Psoas muscle (tissue), 8 donors: ENCODE data around the gene PAFAH2. TPM values are rescaled to one million over a fixed set of nuclear protein-coding genes. Genes with fewer than 3 reads are reported as not detected.
"Not testable (repeated sequence)": the region's sequence is repeated elsewhere in the genome, so short reads cannot be mapped to it uniquely, and the experiment has no call there.

Experiments
- ATAC-seq, 4 donors: fragments of 200-7000 bp; cut with Tn5 transposase; one replicate each; pipeline ENCODE4 v1.9.1; 2020; ENCODE audit warnings: moderate library complexity in 3 of 4, mild to moderate bottlenecking in 2 of 4
- DNase-seq, 2 donors: peaks; one replicate each; pipeline ENCODE4 v3.0.0-alpha.2; 2020
- H3K27ac ChIP-seq: fragments of 200-600 bp; one replicate; pipeline ENCODE4 v1.8.0; 2022
- H3K27me3 ChIP-seq, 3 donors: fragments of 200-600 bp in 1 of 3; one replicate each; pipeline versions ENCODE4 v1.6.1 to v1.8.0; 2013 to 2022; ENCODE audit warnings: low read length in 2 of 3, mild to moderate bottlenecking in 2 of 3, moderate library complexity in 1 of 3; ENCODE audit not compliant: insufficient read depth in 3 of 3
- H3K36me3 ChIP-seq, 2 donors: fragments of 200-600 bp in 1 of 2; one replicate each; pipeline versions ENCODE4 v1.6.1 to v1.8.0; 2013 to 2022; ENCODE audit warnings: low read depth in 1 of 2, mild to moderate bottlenecking in 1 of 2, moderate library complexity in 1 of 2; ENCODE audit not compliant: insufficient read depth in 1 of 2
- H3K4me1 ChIP-seq: fragments of 200-600 bp; one replicate; pipeline ENCODE4 v1.8.0; 2022
- H3K4me3 ChIP-seq: fragments of 200-600 bp; one replicate; pipeline ENCODE4 v1.8.0; 2022; ENCODE audit warnings: mild to moderate bottlenecking
- H3K9me3 ChIP-seq: fragments of 200-600 bp; one replicate; pipeline ENCODE4 v1.8.0; 2022
- WGBS, 3 donors: extraction: QIAGEN DNeasy Blood & Tissue Kit; methylation state at CpG; one replicate each; pipeline versions ENCODE4 v1.1.6 to v1.1.7; 2013; 5-methylcytosine and 5-hydroxymethylcytosine counted together
- intact Hi-C, 2 donors: fragments of 100-400 bp; cut with DNase I; formaldehyde crosslinking; loops; one replicate each; pipeline versions ENCODE4 v1.11.0 to v1.14.2; 2022
- polyA plus RNA-seq, 3 donors: library from polyadenylated mRNA; stranded (reverse); fragments of 200-250 nt; gene quantifications; one replicate each; pipeline ENCODE4 v1.2.3, GENCODE V29; 2013
- total RNA-seq, 4 donors: library from RNA; stranded (reverse); fragmentation: NEBNext Ultra II Directional in 2 of 4; extraction: Animal tissue kit (Norgen Biotek cat#: 25700) in 2 of 4; gene quantifications; one replicate each; pipeline versions ENCODE4 v1.2.1 to v1.2.4, GENCODE V29; 2021 to 2023
- TF ChIP-seq, protein P1 (sequence below): fragments of 200-600 bp; IDR thresholded peaks from one replicate; pipeline ENCODE4 v1.8.0; 2022; ENCODE audit warnings: antibody characterized with exemption
- donor health status: healthy with polysubstance abuse.
- donor health status: DM: no; HTN: no; CAD: no; lungs with moderate emphysema.
- donor health status: Bipolar disorder and iron deficiency.
- donor health status: healthy.
- donor health status: DM: yes; HTN: yes; CAD: no.
- donor health status: DM: no; HTN: no; CAD: no.
- donor health status: DM: no; HTN: no; CAD: no.
- donor health status: DM: yes; HTN: yes; CAD: no.

PAFAH2 gene
- total and polyA plus RNA-seq, 7 donors, result 5.1 to 30.1 (median 11.3) TPM

DNA sequence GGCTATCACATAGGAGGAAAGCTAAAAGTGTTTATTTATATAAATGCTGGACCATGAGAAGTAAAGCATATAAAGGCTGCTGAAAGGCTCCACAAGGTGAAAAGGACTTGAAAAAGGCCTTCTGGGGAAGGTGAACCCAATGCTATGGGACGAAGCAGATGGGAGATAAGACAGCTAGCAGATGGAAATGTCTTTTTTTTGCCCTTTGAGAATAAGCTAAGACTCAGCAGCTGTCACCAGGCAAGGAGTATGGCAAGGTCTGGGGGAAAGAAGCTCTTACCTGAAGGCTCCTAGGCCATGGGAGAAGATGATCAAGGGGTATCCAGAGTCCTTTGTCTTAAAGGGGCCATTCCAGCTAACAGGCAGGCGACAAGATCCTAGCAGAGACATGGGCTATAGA is 9.9 kb downstream of the PAFAH2 start:
- Histone ChIP-seq H3K27me3 (no peaks in the 10 kb centered on the region), H3K27ac (peak overlapping the region; percentile 76), H3K4me3 (no peak overlapping the region), H3K9me3 (no peaks in the 10 kb centered on the region), H3K4me1 (peaks cover 46% of the 10 kb centered on the region), H3K36me3 (peaks cover 8 to 24% of the 10 kb centered on the region in 2 donors)
- DNase-seq (no peak), ATAC-seq (no peak)
- TF ChIP-seq, protein P1, sequence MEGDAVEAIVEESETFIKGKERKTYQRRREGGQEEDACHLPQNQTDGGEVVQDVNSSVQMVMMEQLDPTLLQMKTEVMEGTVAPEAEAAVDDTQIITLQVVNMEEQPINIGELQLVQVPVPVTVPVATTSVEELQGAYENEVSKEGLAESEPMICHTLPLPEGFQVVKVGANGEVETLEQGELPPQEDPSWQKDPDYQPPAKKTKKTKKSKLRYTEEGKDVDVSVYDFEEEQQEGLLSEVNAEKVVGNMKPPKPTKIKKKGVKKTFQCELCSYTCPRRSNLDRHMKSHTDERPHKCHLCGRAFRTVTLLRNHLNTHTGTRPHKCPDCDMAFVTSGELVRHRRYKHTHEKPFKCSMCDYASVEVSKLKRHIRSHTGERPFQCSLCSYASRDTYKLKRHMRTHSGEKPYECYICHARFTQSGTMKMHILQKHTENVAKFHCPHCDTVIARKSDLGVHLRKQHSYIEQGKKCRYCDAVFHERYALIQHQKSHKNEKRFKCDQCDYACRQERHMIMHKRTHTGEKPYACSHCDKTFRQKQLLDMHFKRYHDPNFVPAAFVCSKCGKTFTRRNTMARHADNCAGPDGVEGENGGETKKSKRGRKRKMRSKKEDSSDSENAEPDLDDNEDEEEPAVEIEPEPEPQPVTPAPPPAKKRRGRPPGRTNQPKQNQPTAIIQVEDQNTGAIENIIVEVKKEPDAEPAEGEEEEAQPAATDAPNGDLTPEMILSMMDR, result no peak
- WGBS, 3 donors, result 83 to 89% (median 87%) methylated on average over 2 of the region's 2 CpGs
- intact Hi-C loops, result no loop called here

DNA sequence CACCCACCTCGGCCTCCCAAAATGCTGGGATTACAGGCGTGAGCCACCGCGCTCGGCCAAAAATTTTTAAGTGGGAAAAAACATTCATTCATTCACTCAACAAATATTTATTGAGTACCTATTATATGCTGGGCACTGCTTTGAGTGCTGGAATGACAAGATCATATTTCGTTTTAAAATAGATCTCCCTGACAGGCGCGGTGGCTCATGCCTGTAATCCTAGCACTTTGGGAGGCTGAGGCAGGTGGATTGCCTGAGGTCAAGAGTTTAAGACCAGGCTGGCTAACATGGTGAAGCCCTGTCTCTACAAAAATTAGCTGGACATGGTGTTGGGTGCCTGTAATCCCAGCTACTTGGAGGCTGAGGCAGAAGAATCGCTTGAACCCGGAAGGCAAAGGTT is 11.1 kb downstream of the PAFAH2 start:
- DNase-seq, H3K9me3 ChIP-seq, intact Hi-C loops, H3K27me3 ChIP-seq, H3K4me3 ChIP-seq: not testable (repeated sequence)
- Histone ChIP-seq H3K4me1 (peaks cover 35% of the 10 kb centered on the region), H3K36me3 (peaks cover 8 to 36% of the 10 kb centered on the region in 2 donors), H3K27ac (peak overlapping the region; percentile 76)
- 52 to 74% (median 60%) methylated on average over 10 of the region's 10 CpGs for WGBS, 3 donors
- peak; percentile 40 to 59 (median 54) for ATAC-seq

DNA sequence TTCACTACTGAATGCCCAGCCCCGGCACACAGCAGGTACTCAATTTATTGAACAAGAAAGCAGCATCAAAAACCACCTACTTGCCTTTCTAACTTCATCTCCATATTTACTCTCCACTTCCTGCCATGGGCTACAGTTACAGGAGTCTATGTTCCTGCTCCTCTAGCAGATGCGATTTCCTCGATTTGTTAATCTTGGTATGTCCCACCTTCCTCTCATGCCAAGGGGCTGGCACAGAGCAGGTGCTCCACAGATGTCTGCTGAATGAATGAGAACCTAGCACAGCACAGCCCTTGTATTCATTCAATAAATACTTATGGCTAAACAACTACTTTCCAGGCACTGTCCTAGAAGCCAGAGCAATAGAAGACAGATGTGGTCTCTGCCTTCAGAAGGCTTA is 12.2 kb downstream of the PAFAH2 start:
- intact Hi-C loops, result no loop called here
- no peaks in the 10 kb centered on the region for H3K9me3 ChIP-seq
- TF ChIP-seq, protein P1, result no peak
- no peak for ATAC-seq
- WGBS, 3 donors, result 60 to 81% (median 61%) methylated on average over 3 of the region's 3 CpGs
- no peak overlapping the region for H3K4me3 ChIP-seq
- peaks cover 11 to 47% of the 10 kb centered on the region in 2 donors for H3K36me3 ChIP-seq
- no peak overlapping the region for H3K27ac ChIP-seq
- peaks cover 35% of the 10 kb centered on the region for H3K4me1 ChIP-seq
- H3K27me3 ChIP-seq, result no peaks in the 10 kb centered on the region
- no peak for DNase-seq

DNA sequence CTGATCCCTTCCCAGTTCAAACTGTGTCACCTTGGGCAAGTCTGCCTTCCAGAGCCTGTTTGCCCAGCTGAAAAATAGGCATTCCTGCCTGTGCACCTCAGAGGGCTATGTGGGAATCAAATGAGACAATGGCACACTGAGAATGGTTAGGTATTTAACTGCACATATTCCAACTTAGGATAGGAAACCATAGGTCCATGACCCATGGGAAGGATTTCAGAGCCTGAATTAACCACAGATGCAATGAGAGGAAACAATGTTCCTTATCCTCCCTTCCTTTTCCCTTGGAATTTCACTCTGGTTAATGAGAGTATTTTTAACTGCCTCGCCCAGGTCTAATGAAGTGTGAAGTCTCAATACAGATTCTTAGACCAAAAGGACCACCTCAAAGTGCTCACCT is 12.7 kb downstream of the PAFAH2 start:
- intact Hi-C loops, result no loop called here
- whole genome bisulfite sequencing, 3 donors, result 85 to 94% (median 87%) methylated on average over 1 of the region's 1 CpG
- Histone ChIP-seq H3K4me1 (peaks cover 31% of the 10 kb centered on the region), H3K4me3 (no peak overlapping the region), H3K27me3 (no peaks in the 10 kb centered on the region), H3K27ac (no peak overlapping the region), H3K36me3 (peaks cover 11 to 52% of the 10 kb centered on the region in 2 donors), H3K9me3 (no peaks in the 10 kb centered on the region)
- no peak for ATAC-seq
- no peak for DNase-seq
- TF ChIP-seq, protein P1, result no peak

DNA sequence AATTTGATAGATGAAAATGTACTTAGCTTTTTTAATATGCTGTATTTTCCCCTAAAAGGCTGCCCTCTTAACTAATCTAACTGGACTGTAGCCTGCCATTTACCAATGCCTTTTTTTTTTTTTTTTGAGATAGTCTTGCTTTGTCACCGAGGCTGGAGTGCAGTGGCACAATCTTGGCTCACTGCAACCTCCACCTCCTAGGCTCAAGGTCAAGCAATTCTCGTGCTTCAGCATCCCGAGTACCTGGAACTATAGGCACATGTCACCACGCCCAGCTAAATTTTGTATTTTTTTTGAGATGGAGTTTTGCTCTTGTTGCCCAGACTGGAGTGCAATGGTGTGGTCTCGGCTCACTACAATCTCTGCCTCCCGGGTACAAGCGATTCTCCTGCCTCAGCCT is 18.7 kb downstream of the PAFAH2 start:
- TF ChIP-seq, protein P1, result no peak
- DNase-seq, result no peak
- Histone ChIP-seq H3K36me3 (peaks cover 9 to 97% of the 10 kb centered on the region in 2 donors), H3K4me3 (no peak overlapping the region), H3K4me1 (no peaks in the 10 kb centered on the region), H3K9me3 (no peaks in the 10 kb centered on the region), H3K27me3 (no peaks in the 10 kb centered on the region), H3K27ac (no peak overlapping the region)
- WGBS, 3 donors, result 66 to 75% (median 74%) methylated on average over 7 of the region's 7 CpGs
- intact Hi-C loops, result no loop called here
- no peak for ATAC-seq
